Left lung (tissue), 10 donors: ENCODE measurements around the gene SPTY2D1. TPM values are rescaled to one million over a fixed set of nuclear protein-coding genes. Genes with fewer than 3 reads are reported as not detected.

ENCODE experiments used
- ATAC-seq: fragments of 200-7000 bp; cut with Tn5 transposase; one replicate; pipeline ENCODE4 v1.9.1; 2020; ENCODE audit warnings: moderate library complexity
- DNase-seq, 4 donors: peaks; one replicate each; pipeline ENCODE4 v3.0.0-alpha.2; 2013 to 2020
- H3K27ac ChIP-seq, 2 donors: fragments of 200-600 bp; sonication (generic) in 1 of 2; one replicate each; pipeline versions ENCODE4 v1.5.0 to v1.8.0; 2020 to 2021
- H3K27me3 ChIP-seq, 2 donors: fragments of 200-600 bp; sonication (generic) in 1 of 2; one replicate each; pipeline versions ENCODE4 v1.5.0 to v1.8.0; 2020 to 2021
- H3K36me3 ChIP-seq, 2 donors: fragments of 200-600 bp; sonication (generic) in 1 of 2; one replicate each; pipeline versions ENCODE4 v1.5.0 to v1.8.0; 2020 to 2021
- H3K4me1 ChIP-seq, 2 donors: fragments of 200-600 bp; one replicate each; pipeline ENCODE4 v1.8.0; 2021
- H3K4me3 ChIP-seq, 2 donors: fragments of 200-600 bp; sonication (generic) in 1 of 2; one replicate each; pipeline versions ENCODE4 v1.5.0 to v1.8.0; 2020 to 2021; ENCODE audit warnings: mild to moderate bottlenecking in 1 of 2
- H3K9me3 ChIP-seq, 2 donors: fragments of 200-600 bp; sonication (generic) in 1 of 2; one replicate each; pipeline versions ENCODE4 v1.5.0 to v1.8.0; 2020 to 2021
- intact Hi-C, 2 donors: fragments of 100-400 bp; cut with DNase I; formaldehyde crosslinking; loops; one replicate each; pipeline versions ENCODE4 v1.11.2 to v1.14.2; 2022
- polyA plus RNA-seq, 6 donors: library from polyadenylated mRNA; unstranded; fragments of 120-200 nt; gene quantifications; one replicate each; pipeline ENCODE4 v1.2.1, GENCODE V29; 2013; ENCODE audit not compliant: insufficient read length in 6 of 6
- total RNA-seq, 2 donors: library from RNA; stranded (reverse); fragmentation: NEBNext Ultra II Directional; extraction: Animal tissue kit (Norgen Biotek cat#: 25700); gene quantifications; one replicate each; pipeline ENCODE4 v1.2.1, GENCODE V29; 2021
- TF ChIP-seq, protein P1 (sequence below), 2 donors: fragments of 200-600 bp; sonication (generic) in 1 of 2; IDR thresholded peaks; one replicate each; pipeline versions ENCODE4 v1.5.0 to v1.8.0; 2021; ENCODE audit warnings: antibody characterized with exemption in 2 of 2
- donor health status: DM: no; HTN: yes; CAD: no.
- donor health status: DM: no; HTN: no; CAD: no.

Gene SPTY2D1
- total and polyA plus RNA-seq, 8 donors = 18.0 to 26.6 (median 21.6) TPM

DNA sequence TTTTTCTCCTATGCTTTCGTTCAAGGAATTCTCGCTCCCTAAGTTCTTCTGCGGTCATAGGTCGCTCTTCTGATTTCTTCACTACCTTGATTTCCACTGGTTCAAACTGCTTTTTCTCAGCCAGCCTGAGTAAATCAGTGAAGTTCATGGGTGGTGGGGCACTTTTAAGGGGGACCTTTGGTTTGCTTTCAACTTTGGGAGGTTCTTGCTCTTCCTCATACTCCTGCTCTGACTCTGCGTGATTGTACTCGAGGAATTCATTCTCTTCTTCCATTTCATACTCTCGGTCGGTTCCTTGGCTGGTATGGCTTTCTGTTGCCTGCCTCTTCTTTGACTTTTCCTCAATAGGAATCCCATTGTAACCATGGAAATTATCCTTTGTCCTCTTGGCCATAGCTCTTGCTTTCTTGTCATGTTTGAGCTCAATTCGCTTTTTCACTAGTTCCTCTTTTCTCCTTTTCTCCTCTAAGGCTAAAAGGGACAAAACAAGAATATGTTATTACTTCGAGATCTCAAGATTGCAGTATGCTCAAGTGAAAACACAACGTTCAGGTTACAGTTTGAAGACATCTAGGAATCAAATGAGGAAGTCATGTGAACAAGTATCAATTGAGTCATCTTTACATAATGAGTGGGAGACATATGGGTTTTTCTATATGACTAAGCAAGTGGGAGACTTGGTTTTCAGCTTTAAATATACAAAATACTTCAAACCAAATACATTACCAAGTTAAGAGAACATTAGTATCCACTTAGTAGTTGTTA lies 18.3 kb downstream of the SPTY2D1 start:
- Histone ChIP-seq H3K4me3 (no peak overlapping the region), H3K4me1 (peaks cover 14 to 33% of the 10 kb centered on the region in 2 donors), H3K27ac (no peak overlapping the region), H3K27me3 (no peaks in the 10 kb centered on the region), H3K36me3 (peaks cover 0 to 48% of the 10 kb centered on the region in 2 donors), H3K9me3 (no peaks in the 10 kb centered on the region)
- DNase-seq = no peak
- TF ChIP-seq, protein P1, sequence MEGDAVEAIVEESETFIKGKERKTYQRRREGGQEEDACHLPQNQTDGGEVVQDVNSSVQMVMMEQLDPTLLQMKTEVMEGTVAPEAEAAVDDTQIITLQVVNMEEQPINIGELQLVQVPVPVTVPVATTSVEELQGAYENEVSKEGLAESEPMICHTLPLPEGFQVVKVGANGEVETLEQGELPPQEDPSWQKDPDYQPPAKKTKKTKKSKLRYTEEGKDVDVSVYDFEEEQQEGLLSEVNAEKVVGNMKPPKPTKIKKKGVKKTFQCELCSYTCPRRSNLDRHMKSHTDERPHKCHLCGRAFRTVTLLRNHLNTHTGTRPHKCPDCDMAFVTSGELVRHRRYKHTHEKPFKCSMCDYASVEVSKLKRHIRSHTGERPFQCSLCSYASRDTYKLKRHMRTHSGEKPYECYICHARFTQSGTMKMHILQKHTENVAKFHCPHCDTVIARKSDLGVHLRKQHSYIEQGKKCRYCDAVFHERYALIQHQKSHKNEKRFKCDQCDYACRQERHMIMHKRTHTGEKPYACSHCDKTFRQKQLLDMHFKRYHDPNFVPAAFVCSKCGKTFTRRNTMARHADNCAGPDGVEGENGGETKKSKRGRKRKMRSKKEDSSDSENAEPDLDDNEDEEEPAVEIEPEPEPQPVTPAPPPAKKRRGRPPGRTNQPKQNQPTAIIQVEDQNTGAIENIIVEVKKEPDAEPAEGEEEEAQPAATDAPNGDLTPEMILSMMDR (IDR thresholded peaks at IDR 0.05) = no peak
- intact Hi-C loops = no loop called here
- ATAC-seq = no peak

DNA sequence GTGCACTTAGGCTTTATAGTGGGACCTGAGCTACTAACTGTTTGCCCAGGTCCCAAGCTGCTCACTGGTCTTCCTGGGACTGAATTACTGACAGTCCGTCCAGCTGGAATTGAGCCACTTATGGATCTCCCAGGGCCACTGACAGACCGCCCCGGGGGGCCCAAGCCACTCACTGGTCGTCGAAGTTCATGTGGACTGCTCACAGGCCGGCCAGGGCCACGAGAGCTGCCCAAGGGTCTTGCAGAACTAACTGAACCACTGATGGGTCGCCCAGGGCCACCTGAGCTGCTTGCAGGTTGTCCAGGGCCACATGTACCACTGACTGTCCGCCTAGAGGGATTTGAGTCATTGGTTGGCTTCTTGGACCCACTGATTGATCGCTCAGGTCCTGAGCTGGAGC lies 19.5 kb downstream of the SPTY2D1 start:
- Histone ChIP-seq H3K4me1 (peaks cover 14 to 30% of the 10 kb centered on the region in 2 donors), H3K36me3 (peaks cover 0 to 59% of the 10 kb centered on the region in 2 donors), H3K9me3 (no peaks in the 10 kb centered on the region), H3K27me3 (no peaks in the 10 kb centered on the region), H3K4me3 (no peak overlapping the region), H3K27ac (no peak overlapping the region)
- ATAC-seq (no peak), DNase-seq (no peak)
- intact Hi-C loops = no loop called here
- TF ChIP-seq, protein P1 (IDR thresholded peaks at IDR 0.05) = no peak

DNA sequence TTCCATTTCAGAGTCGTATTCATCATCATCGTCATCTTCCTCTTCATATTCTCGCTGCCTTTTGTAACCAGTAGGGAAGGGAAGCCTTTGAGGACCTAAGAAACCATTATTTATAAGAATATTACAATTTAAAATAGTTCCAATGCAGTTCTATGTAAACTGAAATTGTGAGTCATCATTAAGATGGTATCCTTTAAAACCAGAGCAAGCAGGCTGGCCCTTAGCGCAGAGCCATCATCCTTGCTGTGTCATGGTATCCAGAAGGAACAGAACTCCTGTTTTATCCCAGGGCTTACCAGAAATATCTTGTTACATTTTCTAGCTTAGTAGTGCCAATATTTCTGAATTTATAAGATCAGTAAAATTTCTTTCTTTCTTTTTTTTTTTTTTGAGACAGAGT lies 21.7 kb downstream of the SPTY2D1 start:
- Histone ChIP-seq H3K36me3 (peaks cover 0 to 77% of the 10 kb centered on the region in 2 donors), H3K4me1 (peaks cover 0 to 8% of the 10 kb centered on the region in 2 donors), H3K27ac (no peak overlapping the region), H3K9me3 (no peaks in the 10 kb centered on the region), H3K27me3 (no peaks in the 10 kb centered on the region), H3K4me3 (no peak overlapping the region)
- intact Hi-C loops = no loop called here
- TF ChIP-seq, protein P1 (IDR thresholded peaks at IDR 0.05) = no peak
- ATAC-seq = no peak
- no peak for DNase-seq

DNA sequence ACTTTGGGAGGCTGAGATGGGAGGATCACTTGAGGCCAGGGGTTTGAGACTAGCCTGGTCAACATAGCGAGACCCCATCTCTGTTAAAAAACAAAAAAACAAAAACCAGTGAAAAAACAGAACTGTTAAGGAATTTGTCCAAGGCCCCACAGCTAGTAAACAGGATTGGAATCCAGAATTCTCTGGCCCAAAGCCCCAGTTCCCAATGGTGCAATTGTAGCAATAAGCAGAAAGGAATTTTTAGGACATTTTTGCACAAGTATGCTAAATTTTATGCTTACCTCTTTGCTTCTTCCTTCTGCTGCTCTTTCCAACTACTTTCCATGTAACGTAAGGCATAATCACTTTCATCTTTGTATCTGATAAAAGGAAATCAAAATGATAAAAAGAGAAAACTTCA lies 22.9 kb downstream of the SPTY2D1 start:
- no peak for DNase-seq
- H3K36me3 ChIP-seq = peaks cover 0 to 85% of the 10 kb centered on the region in 2 donors
- no peaks in the 10 kb centered on the region for H3K27me3 ChIP-seq
- TF ChIP-seq, protein P1 (IDR thresholded peaks at IDR 0.05) = no peak
- H3K27ac ChIP-seq = no peak overlapping the region
- H3K9me3 ChIP-seq = no peaks in the 10 kb centered on the region
- no peak overlapping the region for H3K4me3 ChIP-seq
- no peak for ATAC-seq
- no peaks in the 10 kb centered on the region for H3K4me1 ChIP-seq
- intact Hi-C loops = no loop called here

DNA sequence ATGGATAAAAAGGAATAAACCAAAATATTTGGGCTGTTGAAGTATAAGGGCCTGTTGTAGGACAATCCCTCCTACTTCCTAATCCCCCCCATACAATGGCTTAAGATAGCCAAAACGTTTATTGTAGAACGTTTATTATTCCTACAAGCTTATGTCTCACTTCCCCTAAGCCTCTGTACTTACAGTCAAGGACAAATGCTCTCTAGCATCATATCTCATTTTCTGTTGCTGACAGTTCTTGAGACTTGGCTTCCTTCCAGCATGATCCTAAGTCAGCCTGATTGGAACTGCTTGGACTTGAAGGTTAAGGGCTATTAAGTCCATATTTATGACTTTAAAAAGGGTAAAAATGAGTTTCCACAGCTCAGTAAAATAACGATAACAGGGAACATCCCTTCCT lies 25.8 kb downstream of the SPTY2D1 start:
- H3K27me3 ChIP-seq = no peaks in the 10 kb centered on the region
- TF ChIP-seq, protein P1 (IDR thresholded peaks at IDR 0.05) = no peak
- ATAC-seq = no peak
- intact Hi-C loops = no loop called here
- no peak for DNase-seq
- H3K27ac ChIP-seq = no peak overlapping the region
- H3K4me3 ChIP-seq = no peak overlapping the region
- H3K36me3 ChIP-seq = peaks cover 0 to 68% of the 10 kb centered on the region in 2 donors
- H3K9me3 ChIP-seq = no peaks in the 10 kb centered on the region
- H3K4me1 ChIP-seq = no peaks in the 10 kb centered on the region
